Sciatic nerve (tissue), 2 donors: ENCODE data around the gene MB. TPM values are rescaled to one million over a fixed set of nuclear protein-coding genes. Genes with fewer than 3 reads are reported as not detected.
"Not testable (repeated sequence)": the region's sequence is repeated elsewhere in the genome, so short reads cannot be mapped to it uniquely, and the experiment has no call there.

ENCODE experiments used
- ATAC-seq: fragments of 200-7000 bp; cut with Tn5 transposase; one replicate; pipeline ENCODE4 v1.9.1; 2020; ENCODE audit warnings: mild to moderate bottlenecking, moderate library complexity
- DNase-seq: peaks from one replicate; pipeline ENCODE4 v3.0.0-alpha.2; 2020; ENCODE audit warnings: low spot score
- intact Hi-C: fragments of 100-400 bp; cut with DNase I; formaldehyde crosslinking; loops from one replicate; pipeline ENCODE4 v1.14.2; 2022
- total RNA-seq: library from RNA; stranded (reverse); fragmentation: NEBNext Ultra II Directional; extraction: Animal tissue kit (Norgen Biotek cat#: 25700); gene quantifications from one replicate; pipeline ENCODE4 v1.2.1, GENCODE V29; 2021
- donor health status: DM: no; HTN: no; CAD: no.
- donor health status: DM: no; HTN: no; CAD: no.

The MB gene
- total RNA-seq, 1 donor from 2014 or later, result not detected

DNA sequence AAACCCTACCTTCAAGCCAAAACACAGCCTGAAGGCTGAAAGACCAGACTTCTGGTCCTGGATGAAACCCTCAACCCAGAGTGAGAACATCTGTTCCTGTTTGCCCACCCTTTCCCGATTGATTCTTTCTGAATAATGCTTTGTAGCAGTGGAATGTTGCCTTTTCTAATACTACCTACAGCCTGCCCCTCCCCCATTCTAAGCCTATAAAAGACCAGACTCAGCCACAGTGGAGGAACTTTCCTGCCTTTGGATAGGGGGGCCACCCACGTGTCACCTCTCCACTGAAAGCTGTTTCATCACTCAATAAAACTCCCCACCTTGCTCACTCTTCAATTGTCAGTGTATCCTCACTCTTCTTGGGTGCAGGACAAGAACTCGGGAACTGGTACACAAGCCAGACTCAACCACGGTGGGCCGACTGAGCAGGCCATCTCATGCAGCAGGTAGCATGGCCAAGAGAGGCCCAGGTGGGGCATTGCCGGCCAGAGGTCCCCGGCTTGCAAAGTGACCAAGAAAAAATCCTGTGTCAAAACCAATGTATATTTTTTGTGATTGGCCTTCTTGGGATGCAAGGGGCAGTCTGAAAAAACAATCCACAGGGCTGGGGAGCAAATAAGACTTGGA is 24.5 kb upstream of the MB start:
- intact Hi-C loops, result no loop called here
- DNase-seq (no peak), ATAC-seq (no peak)

DNA sequence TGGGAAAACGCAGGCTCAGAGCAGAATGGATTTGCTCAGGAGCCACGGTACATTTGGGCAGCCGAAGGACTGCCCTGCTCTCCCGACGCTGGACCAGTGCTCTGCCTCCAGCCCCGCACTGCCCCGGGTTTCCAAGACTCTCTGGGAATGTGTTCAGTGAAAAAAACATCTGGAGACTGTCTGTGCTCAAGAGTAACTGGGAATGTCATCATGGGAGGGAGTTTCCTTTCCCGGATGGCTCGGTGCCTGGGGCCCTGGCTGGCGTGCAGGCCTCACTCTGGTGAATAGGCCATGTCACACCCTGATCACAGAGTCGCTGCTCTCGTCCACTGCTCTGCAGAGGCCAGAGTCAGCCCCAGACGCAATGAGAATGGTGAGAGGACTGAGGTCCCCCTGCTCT is 21.3 kb upstream of the MB start:
- DNase-seq (peak; percentile 84), ATAC-seq (peak; percentile 94)
- intact Hi-C loops, result no loop called here

GRCh38 chr22:35638001-35638400 is 20.9 kb upstream of the MB start:
- ATAC-seq, result peak; percentile 59
- DNase-seq, result no peak
- intact Hi-C loops, result no loop called here

GRCh38 chr22:35637254-35637653 is 20.1 kb upstream of the MB start:
- DNase-seq, result peak; percentile 22
- intact Hi-C loops, result no loop called here
- no peak for ATAC-seq

GRCh38 chr22:35634943-35635540 is 17.9 kb upstream of the MB start:
- intact Hi-C loops, result no loop called here
- ATAC-seq (no peak), DNase-seq (peak; percentile 0)

DNA sequence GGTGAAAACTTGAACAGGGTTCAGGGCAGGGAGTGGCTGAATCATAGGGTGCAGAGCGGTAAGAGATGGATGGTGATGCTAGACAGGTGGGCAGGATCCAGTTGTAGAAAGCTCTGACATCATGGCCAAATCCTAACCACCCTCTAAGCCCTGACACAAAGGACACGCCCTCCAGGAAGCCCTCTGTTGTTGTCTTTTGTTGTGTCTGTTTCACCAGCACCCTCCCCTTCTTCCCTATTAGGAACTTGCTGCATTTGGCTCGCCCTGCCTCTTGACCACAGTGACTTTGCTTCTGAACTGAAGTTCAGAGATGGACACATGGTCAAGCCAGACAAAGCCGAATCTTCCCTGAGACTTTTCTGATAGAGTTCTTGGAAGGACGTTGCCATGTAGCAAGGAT is 16.9 kb upstream of the MB start:
- peak; percentile 23 for DNase-seq
- intact Hi-C loops, result no loop called here
- ATAC-seq, result no peak

GRCh38 chr22:35633520-35633919 is 16.4 kb upstream of the MB start:
- intact Hi-C loops, result no loop called here
- ATAC-seq, result no peak
- DNase-seq, result peak; percentile 14

GRCh38 chr22:35632935-35633334 is 15.8 kb upstream of the MB start:
- ATAC-seq (no peak), DNase-seq (peak; percentile 32)
- intact Hi-C loops, result no loop called here

DNA sequence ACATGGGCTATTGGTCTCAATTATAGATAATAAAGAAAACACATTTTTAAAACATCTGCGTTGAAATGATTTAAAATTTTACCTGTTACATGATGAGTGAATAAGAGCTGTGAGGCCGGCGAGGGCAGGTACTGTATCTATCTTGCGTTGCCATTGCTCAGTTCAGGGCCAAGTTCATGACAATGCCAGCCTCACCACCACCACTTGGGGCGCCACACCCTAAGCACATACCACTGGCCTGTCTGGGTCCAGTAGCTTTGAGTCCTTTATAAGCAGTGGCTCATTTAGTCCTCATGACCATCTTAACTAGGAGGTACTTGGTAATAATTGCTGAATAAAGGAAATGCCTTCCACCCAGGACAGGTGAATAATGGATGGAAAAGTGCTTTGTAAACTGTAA is 14.5 kb upstream of the MB start:
- no peak for ATAC-seq
- DNase-seq, result peak; percentile 58
- intact Hi-C loops, result no loop called here

- intact Hi-C loops, result no loop called here
- ATAC-seq (no peak), DNase-seq (peak; percentile 41)
These were observed 13.8 kb upstream of the MB start for GRCh38 chr22:35630891-35631290.

DNA sequence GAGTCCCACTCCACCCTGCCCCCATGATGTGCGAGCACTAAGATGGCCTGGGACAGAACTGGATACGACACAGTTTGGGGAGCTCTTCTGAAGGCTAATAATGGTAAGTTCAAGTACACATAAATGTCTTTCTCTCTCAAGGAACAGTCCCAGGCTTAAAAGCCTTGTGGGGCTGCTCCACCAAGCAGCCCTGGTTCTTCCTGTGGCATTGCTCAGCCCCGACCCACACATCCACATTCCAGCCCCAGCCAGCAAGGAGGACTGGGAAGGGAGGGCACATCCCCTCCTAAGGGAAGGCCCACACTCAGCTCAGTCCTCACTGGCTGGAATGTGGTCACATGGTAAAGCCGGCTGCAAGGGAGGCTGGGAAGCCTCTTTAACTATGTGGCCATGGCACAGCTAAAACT is 13.3 kb upstream of the MB start:
- ATAC-seq (no peak), DNase-seq (no peak)
- intact Hi-C loops, result no loop called here

DNA sequence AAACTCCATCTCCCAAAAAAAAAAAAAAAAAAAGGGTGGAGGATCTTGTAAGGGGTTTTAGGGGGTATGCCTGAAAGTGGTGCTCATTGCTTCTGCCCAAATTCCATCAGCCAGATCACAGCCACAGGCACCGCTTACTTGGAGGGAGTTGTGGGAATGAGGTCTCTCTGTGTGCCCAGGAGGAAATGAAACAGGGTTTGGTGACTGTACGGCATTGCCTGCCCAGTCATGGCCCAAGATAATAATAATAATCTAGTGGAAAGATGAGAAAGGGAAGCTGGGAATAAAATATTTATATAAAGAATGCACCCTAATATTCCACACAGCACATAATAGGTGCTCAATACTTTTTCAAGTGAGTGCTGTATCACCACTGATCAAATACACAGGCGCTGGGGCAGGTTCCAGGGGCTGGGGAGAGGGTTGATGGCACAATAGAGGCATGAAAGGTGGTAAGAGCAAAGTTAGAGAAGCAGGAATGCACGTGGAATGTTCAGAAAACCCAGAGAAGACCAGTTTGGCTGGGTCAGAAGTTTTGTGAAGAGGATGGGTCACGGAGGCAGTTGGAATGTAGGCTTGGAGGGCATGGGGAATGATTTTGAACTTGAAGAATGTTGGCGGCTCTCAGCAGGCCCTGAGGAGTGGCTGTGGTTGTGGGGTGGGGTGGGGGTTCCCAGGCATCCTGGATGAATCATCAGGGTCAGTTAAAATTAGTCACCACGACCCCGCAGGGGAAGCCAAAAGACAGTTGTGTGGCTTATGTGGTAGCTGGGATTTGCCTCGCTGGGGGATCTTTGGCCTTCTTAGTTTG is 12.5 kb upstream of the MB start:
- ATAC-seq, result peak; percentile 75
- DNase-seq, result peak; percentile 83
- intact Hi-C loops, result loop anchor here (5.0 to 10.0 kb wide), 2 partner anchors 295 to 493 kb away; no protein-coding TSS in a partner anchor

DNA sequence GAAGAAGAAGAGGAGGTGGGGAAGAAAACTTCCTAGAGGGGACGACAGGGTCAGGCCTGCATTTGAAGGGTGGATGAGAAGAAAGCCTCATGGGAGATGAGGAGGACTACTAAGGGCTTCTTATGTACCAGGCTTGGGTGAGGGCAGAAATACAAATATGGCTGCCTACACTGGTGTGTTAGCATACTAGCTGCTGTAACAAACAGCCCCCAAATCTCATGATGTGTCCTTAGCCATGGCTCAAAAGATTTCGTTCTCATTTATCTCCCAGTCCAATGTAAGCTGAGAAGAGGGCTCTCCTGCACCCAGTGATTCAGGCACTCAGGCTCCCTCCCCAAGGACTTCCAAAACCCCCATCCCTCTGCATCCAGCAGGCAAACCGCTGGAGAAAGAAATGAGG is 11.6 kb upstream of the MB start:
- intact Hi-C loops, result loop anchor here (5.0 to 10.0 kb wide), 2 partner anchors 296 to 494 kb away; no protein-coding TSS in a partner anchor
- no peak for DNase-seq
- ATAC-seq, result no peak

- ATAC-seq (peak; percentile 83), DNase-seq (peak; percentile 86)
- intact Hi-C loops, result loop anchor here (5.0 to 10.0 kb wide), 2 partner anchors 297 to 495 kb away; no protein-coding TSS in a partner anchor
These were observed 10.3 kb upstream of the MB start for GRCh38 chr22:35627267-35628041.

- DNase-seq (no peak), ATAC-seq (no peak)
- intact Hi-C loops, result loop anchor here (5.0 to 10.0 kb wide), 2 partner anchors 299 to 496 kb away; no protein-coding TSS in a partner anchor
These were observed 8.8 kb upstream of the MB start for GRCh38 chr22:35625763-35626432.

DNA sequence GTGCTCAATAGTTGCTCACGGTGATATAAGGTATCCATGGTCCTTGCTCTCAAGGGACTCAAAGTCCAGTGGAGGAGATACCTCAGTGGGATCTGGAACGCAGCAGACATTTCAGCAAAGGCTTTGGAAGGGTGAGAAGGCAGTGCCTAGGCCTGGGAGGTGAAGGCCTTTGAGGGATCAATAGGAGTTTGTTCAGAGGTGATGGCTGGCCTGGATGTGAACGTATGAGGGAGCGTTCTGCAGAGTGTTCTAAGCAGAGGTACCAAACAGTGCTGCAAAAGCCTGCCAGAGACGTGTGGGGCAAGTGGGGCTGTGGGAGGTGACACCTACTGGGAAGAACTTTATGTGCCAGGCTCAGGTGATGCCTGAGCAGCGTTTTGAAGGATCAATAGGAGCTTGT is 7.4 kb upstream of the MB start:
- DNase-seq (no peak), ATAC-seq (no peak)
- intact Hi-C loops, result loop anchor here (10.0 kb wide), 1 partner anchor 300 kb away; no protein-coding TSS in a partner anchor

GRCh38 chr22:35623885-35624284 is 6.8 kb upstream of the MB start:
- intact Hi-C loops, result loop anchor here (10.0 kb wide), 1 partner anchor 301 kb away; no protein-coding TSS in a partner anchor
- not testable (repeated sequence) for DNase-seq, ATAC-seq

DNA sequence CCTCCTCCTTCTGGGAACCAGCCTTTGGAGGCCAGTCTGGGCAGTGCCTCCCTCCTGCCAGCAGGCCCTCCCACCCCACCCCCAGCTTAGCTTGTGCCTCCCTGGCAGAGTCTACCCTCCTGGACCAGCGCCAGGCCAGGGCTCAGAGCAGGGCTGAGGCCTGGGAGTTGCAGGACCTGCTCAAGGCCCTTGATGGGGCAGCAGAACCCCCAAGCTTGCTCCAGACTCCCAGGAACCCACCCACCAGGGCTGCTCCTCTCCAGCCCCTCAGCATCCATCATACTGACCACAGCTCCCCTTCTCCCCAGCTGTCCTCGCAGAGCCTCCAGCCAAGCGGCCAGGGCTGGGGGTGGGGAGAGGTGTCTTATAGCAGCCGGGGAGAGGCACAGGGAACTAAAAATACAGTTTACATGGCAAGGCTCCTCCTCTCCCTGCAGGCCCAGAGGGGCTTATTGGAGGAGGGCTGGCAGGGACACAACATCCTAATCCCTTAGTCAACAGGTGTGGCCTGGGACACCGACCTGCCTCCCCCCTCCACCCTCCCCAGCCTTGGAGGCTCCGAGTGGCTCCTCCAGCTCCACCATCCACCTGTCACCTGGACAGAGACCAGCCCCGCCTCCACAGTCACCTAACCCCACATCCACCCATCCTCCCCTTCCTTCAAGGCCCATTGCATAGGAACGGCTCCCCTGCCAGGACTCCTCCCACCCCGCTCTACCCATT is 5.2 kb upstream of the MB start:
- no peak for DNase-seq
- ATAC-seq, result peak; percentile 14
- intact Hi-C loops, result loop anchor here (10.0 kb wide), 1 partner anchor 302 kb away; no protein-coding TSS in a partner anchor
